Measurements from ENCODE around the gene SIAH1. TPM values are rescaled to one million over a fixed set of nuclear protein-coding genes. Genes with fewer than 3 reads are reported as not detected.
"Not testable (repeated sequence)": the region's sequence is repeated elsewhere in the genome, so short reads cannot be mapped to it uniquely, and the experiment has no call there.

The SIAH1 gene
- total RNA-seq, 1 donor from 2014 or later: 29.4 TPM

DNA sequence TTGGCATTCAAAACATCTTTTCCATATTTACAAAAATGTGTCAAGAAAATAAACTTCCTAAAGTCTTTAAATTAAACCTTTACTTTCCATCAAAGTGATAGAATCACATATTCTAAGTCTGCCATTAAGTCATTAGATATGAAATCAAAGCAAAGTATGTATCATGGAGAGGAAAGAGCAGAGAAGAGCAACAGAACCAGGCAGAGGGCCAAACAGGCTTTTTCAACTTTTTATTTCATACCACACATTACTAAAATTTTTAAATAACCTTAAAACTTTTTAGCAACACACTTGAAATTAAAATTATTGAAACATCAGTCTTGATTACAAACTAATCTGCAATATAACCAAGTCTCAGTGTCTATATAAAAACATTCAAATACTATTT lies 13.8 kb downstream of the SIAH1 start:
- TF ChIP-seq, protein P1, sequence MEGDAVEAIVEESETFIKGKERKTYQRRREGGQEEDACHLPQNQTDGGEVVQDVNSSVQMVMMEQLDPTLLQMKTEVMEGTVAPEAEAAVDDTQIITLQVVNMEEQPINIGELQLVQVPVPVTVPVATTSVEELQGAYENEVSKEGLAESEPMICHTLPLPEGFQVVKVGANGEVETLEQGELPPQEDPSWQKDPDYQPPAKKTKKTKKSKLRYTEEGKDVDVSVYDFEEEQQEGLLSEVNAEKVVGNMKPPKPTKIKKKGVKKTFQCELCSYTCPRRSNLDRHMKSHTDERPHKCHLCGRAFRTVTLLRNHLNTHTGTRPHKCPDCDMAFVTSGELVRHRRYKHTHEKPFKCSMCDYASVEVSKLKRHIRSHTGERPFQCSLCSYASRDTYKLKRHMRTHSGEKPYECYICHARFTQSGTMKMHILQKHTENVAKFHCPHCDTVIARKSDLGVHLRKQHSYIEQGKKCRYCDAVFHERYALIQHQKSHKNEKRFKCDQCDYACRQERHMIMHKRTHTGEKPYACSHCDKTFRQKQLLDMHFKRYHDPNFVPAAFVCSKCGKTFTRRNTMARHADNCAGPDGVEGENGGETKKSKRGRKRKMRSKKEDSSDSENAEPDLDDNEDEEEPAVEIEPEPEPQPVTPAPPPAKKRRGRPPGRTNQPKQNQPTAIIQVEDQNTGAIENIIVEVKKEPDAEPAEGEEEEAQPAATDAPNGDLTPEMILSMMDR (IDR thresholded peaks at IDR 0.05): no peak
- Mint-ChIP-seq H3K9me3 (ENCODE audit: unreplicated experiment) (no peaks in the 10 kb centered on the region), H3K36me3 (ENCODE audit: unreplicated experiment) (no peaks in the 10 kb centered on the region), H3K4me1 (ENCODE audit: unreplicated experiment) (peaks cover 38% of the 10 kb centered on the region), H3K4me3 (ENCODE audit: unreplicated experiment) (no peak overlapping the region), H3K27ac (ENCODE audit: unreplicated experiment) (peak overlapping the region; percentile 32), H3K27me3 (ENCODE audit: unreplicated experiment) (no peaks in the 10 kb centered on the region)
- DNase-seq (ENCODE audit: extremely low spot score, unreplicated experiment): no peak

DNA sequence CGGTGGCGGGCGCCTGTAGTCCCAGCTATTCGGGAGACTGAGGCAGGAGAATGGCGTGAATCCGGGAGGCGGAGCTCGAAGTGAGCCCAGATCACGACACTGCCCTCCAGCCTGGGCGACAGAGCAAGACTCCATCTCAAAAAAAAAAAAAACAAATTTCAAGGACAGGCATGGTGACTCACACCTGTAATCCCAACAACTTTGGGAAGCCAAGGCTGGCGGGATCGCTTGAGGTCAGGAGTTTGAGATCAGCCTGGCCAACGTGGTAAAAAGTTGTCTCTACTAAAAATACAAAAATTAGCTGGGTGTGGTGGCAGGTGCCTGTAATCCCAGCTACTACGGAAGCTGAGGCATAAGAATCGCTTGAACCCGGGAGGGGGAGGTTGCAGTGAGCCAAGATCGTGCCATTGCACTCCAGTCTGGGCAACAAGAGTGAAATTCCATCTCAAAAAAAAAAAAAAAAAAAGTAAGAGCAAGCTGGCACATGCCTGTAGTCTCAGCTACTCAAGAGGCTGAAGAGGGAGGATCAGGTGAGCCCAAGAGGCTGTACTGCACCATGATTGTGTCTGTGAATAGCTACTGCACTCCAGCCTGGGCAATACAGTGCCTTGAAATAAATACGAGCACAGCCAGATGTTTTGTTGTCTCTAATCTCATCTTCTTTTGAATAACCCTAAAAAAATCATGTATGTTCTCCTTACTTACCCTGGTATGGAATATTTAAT lies 14.4 kb downstream of the SIAH1 start:
- Mint-ChIP-seq H3K4me1 (ENCODE audit: unreplicated experiment) (peaks cover 40% of the 10 kb centered on the region), H3K27ac (ENCODE audit: unreplicated experiment) (peak overlapping the region; percentile 32)
- DNase-seq (ENCODE audit: extremely low spot score, unreplicated experiment); H3K4me3 Mint-ChIP-seq (ENCODE audit: unreplicated experiment); H3K9me3 Mint-ChIP-seq (ENCODE audit: unreplicated experiment); H3K36me3 Mint-ChIP-seq (ENCODE audit: unreplicated experiment); H3K27me3 Mint-ChIP-seq (ENCODE audit: unreplicated experiment): not testable (repeated sequence)

DNA sequence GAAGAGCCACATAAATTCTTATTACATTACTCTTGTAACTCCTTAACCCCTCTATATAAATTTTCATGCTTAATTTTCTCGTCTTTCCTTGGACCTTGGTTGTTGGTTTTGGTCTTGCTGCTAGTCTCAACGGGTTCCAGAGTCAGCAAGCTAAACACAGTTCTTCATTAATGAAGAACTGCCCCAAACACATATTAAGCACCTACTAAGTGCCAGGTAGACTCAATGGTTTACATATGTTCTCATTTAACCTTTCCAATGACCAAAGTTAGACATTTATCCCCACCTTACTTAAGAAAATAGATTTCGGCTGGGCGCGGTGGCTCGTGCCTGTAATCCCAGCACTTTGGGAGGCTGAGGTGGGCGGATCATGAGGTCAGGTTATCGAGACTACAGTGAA lies 15.0 kb downstream of the SIAH1 start:
- TF ChIP-seq, protein P1 (IDR thresholded peaks at IDR 0.05): no peak
- H3K27ac Mint-ChIP-seq (ENCODE audit: unreplicated experiment): no peak overlapping the region
- peaks cover 45% of the 10 kb centered on the region for H3K4me1 Mint-ChIP-seq (ENCODE audit: unreplicated experiment)
- no peak overlapping the region for H3K4me3 Mint-ChIP-seq (ENCODE audit: unreplicated experiment)
- DNase-seq (ENCODE audit: extremely low spot score, unreplicated experiment): no peak
- no peaks in the 10 kb centered on the region for H3K9me3 Mint-ChIP-seq (ENCODE audit: unreplicated experiment)
- no peaks in the 10 kb centered on the region for H3K36me3 Mint-ChIP-seq (ENCODE audit: unreplicated experiment)
- no peaks in the 10 kb centered on the region for H3K27me3 Mint-ChIP-seq (ENCODE audit: unreplicated experiment)

DNA sequence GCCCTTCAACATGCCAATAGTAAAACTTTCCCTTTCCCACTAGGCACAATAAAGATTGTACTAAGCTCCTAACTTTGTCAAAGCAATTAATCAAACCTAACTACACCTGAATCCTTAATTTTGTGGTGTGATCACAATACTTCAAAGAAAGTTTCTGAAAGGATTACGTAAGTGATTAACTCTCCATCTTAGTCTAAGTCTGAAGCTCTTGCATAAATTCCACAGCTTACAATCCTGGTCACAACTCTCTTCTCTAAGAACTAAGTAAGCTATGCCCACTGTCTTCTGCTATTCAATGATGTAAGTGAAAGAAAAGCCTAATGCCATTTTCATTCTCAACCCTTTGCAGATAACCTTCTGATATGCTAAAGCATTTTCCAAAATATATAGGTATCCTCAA lies 15.4 kb downstream of the SIAH1 start:
- H3K4me1 Mint-ChIP-seq (ENCODE audit: unreplicated experiment): peaks cover 50% of the 10 kb centered on the region
- H3K4me3 Mint-ChIP-seq (ENCODE audit: unreplicated experiment): no peak overlapping the region
- TF ChIP-seq, protein P1 (IDR thresholded peaks at IDR 0.05): no peak
- no peaks in the 10 kb centered on the region for H3K9me3 Mint-ChIP-seq (ENCODE audit: unreplicated experiment)
- H3K36me3 Mint-ChIP-seq (ENCODE audit: unreplicated experiment): no peaks in the 10 kb centered on the region
- no peaks in the 10 kb centered on the region for H3K27me3 Mint-ChIP-seq (ENCODE audit: unreplicated experiment)
- no peak for DNase-seq (ENCODE audit: extremely low spot score, unreplicated experiment)
- H3K27ac Mint-ChIP-seq (ENCODE audit: unreplicated experiment): no peak overlapping the region

DNA sequence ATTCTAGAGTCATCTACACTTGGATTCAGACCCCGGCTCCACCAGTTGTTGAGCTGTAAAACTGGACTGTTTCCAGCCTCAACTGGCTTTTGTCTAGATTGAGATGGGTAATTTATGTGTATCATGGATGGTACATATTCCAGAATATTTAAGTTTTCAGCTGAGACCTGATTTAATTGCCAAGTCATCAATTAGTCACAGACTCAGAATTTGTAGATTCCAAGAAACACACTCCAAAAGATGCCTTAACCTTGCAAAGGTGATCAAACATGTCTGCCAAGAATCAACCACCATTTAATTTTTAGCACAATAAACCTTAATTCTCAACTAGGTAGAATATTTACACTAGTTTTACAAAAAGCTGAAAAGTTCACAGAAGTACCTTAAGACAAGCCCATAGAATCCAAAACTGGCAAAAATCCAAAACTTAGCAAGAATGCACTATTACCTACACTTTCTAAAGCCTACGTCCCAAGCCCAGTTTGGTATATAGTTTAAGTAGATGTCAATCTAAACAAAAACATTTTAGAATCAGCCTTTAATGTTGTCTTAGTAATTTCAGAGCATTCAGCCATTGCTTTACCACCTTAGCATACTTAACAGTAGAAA lies 17.7 kb downstream of the SIAH1 start:
- Mint-ChIP-seq H3K27ac (ENCODE audit: unreplicated experiment) (peak overlapping the region; percentile 95), H3K36me3 (ENCODE audit: unreplicated experiment) (no peaks in the 10 kb centered on the region), H3K4me3 (ENCODE audit: unreplicated experiment) (no peak overlapping the region), H3K27me3 (ENCODE audit: unreplicated experiment) (no peaks in the 10 kb centered on the region), H3K9me3 (ENCODE audit: unreplicated experiment) (no peaks in the 10 kb centered on the region), H3K4me1 (ENCODE audit: unreplicated experiment) (peaks cover 61% of the 10 kb centered on the region)
- no peak for DNase-seq (ENCODE audit: extremely low spot score, unreplicated experiment)
- TF ChIP-seq, protein P1 (IDR thresholded peaks at IDR 0.05): no peak

Data from osteocyte (in vitro differentiated cells).